ENCODE results near the gene WASL.

DNA sequence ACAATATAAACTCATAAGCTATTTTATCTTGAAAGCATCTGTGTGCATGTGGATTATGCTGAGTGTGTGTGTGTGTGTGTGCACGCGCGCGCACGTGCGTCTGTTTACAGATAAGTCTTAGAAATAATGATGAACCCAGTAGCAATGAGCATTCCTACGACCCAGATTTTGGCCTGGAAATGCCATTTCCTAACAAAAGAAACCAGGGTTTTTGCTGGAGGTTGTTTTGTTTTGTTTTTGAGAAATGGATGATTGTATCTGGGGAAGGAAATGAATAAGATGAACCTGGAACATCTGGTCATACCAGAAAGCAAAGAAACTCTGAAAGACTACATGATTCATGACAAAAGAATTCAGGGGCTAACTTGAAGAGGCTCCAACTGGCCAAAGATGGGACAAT is 115.2 kb downstream of the WASL start:
- TF ChIP-seq, protein P1, sequence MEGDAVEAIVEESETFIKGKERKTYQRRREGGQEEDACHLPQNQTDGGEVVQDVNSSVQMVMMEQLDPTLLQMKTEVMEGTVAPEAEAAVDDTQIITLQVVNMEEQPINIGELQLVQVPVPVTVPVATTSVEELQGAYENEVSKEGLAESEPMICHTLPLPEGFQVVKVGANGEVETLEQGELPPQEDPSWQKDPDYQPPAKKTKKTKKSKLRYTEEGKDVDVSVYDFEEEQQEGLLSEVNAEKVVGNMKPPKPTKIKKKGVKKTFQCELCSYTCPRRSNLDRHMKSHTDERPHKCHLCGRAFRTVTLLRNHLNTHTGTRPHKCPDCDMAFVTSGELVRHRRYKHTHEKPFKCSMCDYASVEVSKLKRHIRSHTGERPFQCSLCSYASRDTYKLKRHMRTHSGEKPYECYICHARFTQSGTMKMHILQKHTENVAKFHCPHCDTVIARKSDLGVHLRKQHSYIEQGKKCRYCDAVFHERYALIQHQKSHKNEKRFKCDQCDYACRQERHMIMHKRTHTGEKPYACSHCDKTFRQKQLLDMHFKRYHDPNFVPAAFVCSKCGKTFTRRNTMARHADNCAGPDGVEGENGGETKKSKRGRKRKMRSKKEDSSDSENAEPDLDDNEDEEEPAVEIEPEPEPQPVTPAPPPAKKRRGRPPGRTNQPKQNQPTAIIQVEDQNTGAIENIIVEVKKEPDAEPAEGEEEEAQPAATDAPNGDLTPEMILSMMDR (IDR thresholded peaks at IDR 0.05): no peak
- TF ChIP-seq POLR2AphosphoS5 (IDR thresholded peaks at IDR 0.05) (no peak), POLR2A (IDR thresholded peaks at IDR 0.05; ENCODE audit: low read depth) (no peak)
